Pulmonary artery endothelial cell (primary cell): ENCODE results near the gene GP5. TPM values are rescaled to one million over a fixed set of nuclear protein-coding genes. Genes with fewer than 3 reads are reported as not detected.

Experiments
- DNase-seq: peaks from one replicate; pipeline ENCODE4 v3.0.0-alpha.2; 2011; ENCODE audit warnings: low read depth, low spot score
- total RNA-seq: library from RNA; depleted of rRNA; stranded (reverse); fragments of >200 nt; gene quantifications from 2 replicates; pipeline ENCODE4 v1.2.3, GENCODE V29; 2014

Gene GP5
- total RNA-seq, 1 donor from 2014 or later = 0.07 TPM

- DNase-seq = peak; percentile 24
Observed at GRCh38 chr3:194375473-194376240, 23.4 kb downstream of the GP5 start.

GRCh38 chr3:194374935-194375334, 24.1 kb downstream of the GP5 start:
- DNase-seq = no peak

GRCh38 chr3:194373899-194374298, 25.2 kb downstream of the GP5 start:
- no peak for DNase-seq

GRCh38 chr3:194373028-194373427, 26.0 kb downstream of the GP5 start:
- no peak for DNase-seq

- DNase-seq = no peak
Observed at GRCh38 chr3:194370753-194371152, 28.3 kb downstream of the GP5 start.

- no peak for DNase-seq
Observed at GRCh38 chr3:194369522-194370279, 29.4 kb downstream of the GP5 start, which contains the start of gene LRRC15. Gene LRRC15, minus strand, starts transcription at chr3:194369743. Its CDS starts 8,700 bp downstream, at chr3:194361043.

GRCh38 chr3:194368918-194369317, 30.1 kb downstream of the GP5 start:
- no peak for DNase-seq

- no peak for DNase-seq
Observed at GRCh38 chr3:194367992-194368841, 30.8 kb downstream of the GP5 start.

- DNase-seq = no peak
Observed at GRCh38 chr3:194365978-194366490, 33.0 kb downstream of the GP5 start.

- DNase-seq = no peak
Observed at GRCh38 chr3:194365526-194365925, 33.5 kb downstream of the GP5 start.

GRCh38 chr3:194364652-194365434, 34.2 kb downstream of the GP5 start:
- DNase-seq = peak; percentile 49

- no peak for DNase-seq
Observed at GRCh38 chr3:194364314-194364651, 34.8 kb downstream of the GP5 start.

- DNase-seq = no peak
Observed at GRCh38 chr3:194360568-194360967, 38.5 kb downstream of the GP5 start.

- no peak for DNase-seq
Observed at GRCh38 chr3:194357681-194358080, 41.4 kb downstream of the GP5 start.

GRCh38 chr3:194355379-194355778, 43.7 kb downstream of the GP5 start:
- DNase-seq = no peak

GRCh38 chr3:194354315-194354714, 44.8 kb downstream of the GP5 start:
- DNase-seq = no peak

GRCh38 chr3:194352667-194353246, 46.3 kb downstream of the GP5 start:
- DNase-seq = no peak

- DNase-seq = no peak
Observed at GRCh38 chr3:194351952-194352536, 47.0 kb downstream of the GP5 start.

- DNase-seq = no peak
Observed at GRCh38 chr3:194351080-194351672, 47.9 kb downstream of the GP5 start, which contains the start of gene CPN2. Gene CPN2, minus strand, starts transcription at chr3:194351328. Its CDS starts 8,626 bp downstream, at chr3:194342702.

- no peak for DNase-seq
Observed at GRCh38 chr3:194350726-194351071, 48.4 kb downstream of the GP5 start.
